ENCODE results near the gene MGLL.

GRCh38 chr3:127655641-127656040, 166.7 kb downstream of the MGLL start:
- TF ChIP-seq EZH2 (IDR thresholded peaks at IDR 0.05; ENCODE audit: insufficient read depth, poor library complexity, severe bottlenecking): no peak
- TF ChIP-seq EZH2phosphoT487 (IDR thresholded peaks at IDR 0.05; ENCODE audit: insufficient read depth, low read depth): no peak
